PC-9 (cell line): Measurements from ENCODE around the gene OR2AG1. TPM values are rescaled to one million over a fixed set of nuclear protein-coding genes. Genes with fewer than 3 reads are reported as not detected.

Experiments
- BruUV-seq: library from RNA; stranded (reverse); fragments of 400-500 nt; replicated peaks from 2 replicates; lab custom pipeline; 2021; lab: Mats Ljungman, UMichigan
- CTCF ChIA-PET: fragments of 300-600 bp; sonication (Branson Sonifier 250); formaldehyde crosslinking; loops from one replicate; lab custom pipeline; 2022; ENCODE audit warnings: antibody characterized with exemption; lab: Charles Lee
- POLR2A ChIA-PET: fragments of 300-600 bp; sonication (Branson Sonifier 250); formaldehyde crosslinking; loops from one replicate; lab custom pipeline; 2022; ENCODE audit warnings: antibody characterized with exemption; ENCODE audit not compliant: unreplicated experiment; lab: Charles Lee
- DNase-seq, 2 experiments: peaks; one replicate each; pipeline versions ENCODE4 v3.0.0 to v3.0.0-alpha.2; 2015 to 2022; ENCODE audit warnings: mixed read lengths in 1 of 2
- H2AFZ ChIP-seq: fragments of 200-600 bp; sonication (generic); 2 replicates; pipeline ENCODE4 v1.8.1; 2017; ENCODE audit warnings: antibody characterized with exemption
- H3F3A ChIP-seq: fragments of 200-600 bp; sonication (generic); 2 replicates; pipeline ENCODE4 v1.8.1; 2017; ENCODE audit warnings: antibody characterized with exemption, mild to moderate bottlenecking, low read depth; ENCODE audit not compliant: insufficient read depth
- H3K27ac ChIP-seq: fragments of 200-600 bp; sonication (generic); 2 replicates; pipeline ENCODE4 v1.6.1; 2016; ENCODE audit warnings: mixed run types
- H3K27me3 ChIP-seq: fragments of 200-600 bp; sonication (generic); 2 replicates; pipeline ENCODE4 v1.6.1; 2016; ENCODE audit warnings: low read depth, mixed run types; ENCODE audit not compliant: insufficient read depth
- H3K36me3 ChIP-seq: fragments of 200-600 bp; sonication (generic); 2 replicates; pipeline ENCODE4 v1.6.1; 2016; ENCODE audit warnings: low read depth, mixed run types
- H3K4me1 ChIP-seq: fragments of 200-600 bp; sonication (generic); replicated peaks from 2 replicates; pipeline ENCODE4 v1.6.1; 2016; ENCODE audit warnings: mixed run types; ENCODE audit not compliant: insufficient read depth
- H3K4me2 ChIP-seq: fragments of 200-600 bp; sonication (generic); 2 replicates; pipeline ENCODE4 v1.6.1; 2017; ENCODE audit warnings: mixed run types
- H3K4me3 ChIP-seq: fragments of 200-600 bp; sonication (generic); 2 replicates; pipeline ENCODE4 v1.6.1; 2016; ENCODE audit warnings: mixed run types
- H3K79me2 ChIP-seq: fragments of 200-600 bp; sonication (generic); 2 replicates; pipeline ENCODE4 v1.6.1; 2017; ENCODE audit warnings: low read depth, mixed run types
- H3K9me2 ChIP-seq: fragments of 200-600 bp; sonication (generic); 2 replicates; pipeline ENCODE4 v1.8.1; 2017; ENCODE audit warnings: mild to moderate bottlenecking; ENCODE audit not compliant: insufficient read depth
- H3K9me3 ChIP-seq: fragments of 200-600 bp; sonication (generic); 2 replicates; pipeline ENCODE4 v1.8.1; 2016; ENCODE audit warnings: low read depth; ENCODE audit not compliant: insufficient read depth
- H4K20me1 ChIP-seq: fragments of 200-600 bp; sonication (generic); 2 replicates; pipeline ENCODE4 v1.8.1; 2017; ENCODE audit not compliant: insufficient read depth
- EZH2 ChIP-seq: fragments of 200-600 bp; sonication (generic); IDR thresholded peaks from 2 replicates; pipeline ENCODE4 v1.8.0; 2017; ENCODE audit warnings: antibody characterized with exemption, low read depth
- intact Hi-C: fragments of 100-400 bp; cut with micrococcal nuclease; formaldehyde crosslinking; loops from one replicate; pipeline ENCODE4 v1.10.0; 2022; ENCODE audit not compliant: unreplicated experiment
- total RNA-seq: library from RNA; stranded (reverse); gene quantifications from 2 replicates; pipeline ENCODE4 v1.2.3, GENCODE V29; 2021
- TF ChIP-seq, protein P1 (sequence below): fragments of 200-600 bp; sonication (generic); conservative IDR thresholded peaks from 2 replicates; pipeline ENCODE4 v1.6.1; 2017; ENCODE audit warnings: mixed run types, antibody characterized with exemption, mild to moderate bottlenecking, moderate library complexity

Gene OR2AG1
- total RNA-seq, 1 experiment from 2014 or later = not detected

GRCh38 chr11:6771926-6772893, 10.6 kb upstream of the OR2AG1 start, which contains the start of gene OR2AG2:
OR2AG2 (minus strand) TSS chr11:6771976; CDS start chr11:6768957, 3,019 bp downstream.
- H4K20me1 ChIP-seq = no peaks in the 10 kb centered on the region
- H3K36me3 ChIP-seq = no peaks in the 10 kb centered on the region
- no peak for DNase-seq
- no peaks in the 10 kb centered on the region for H3K9me3 ChIP-seq
- no peak within 1 kb of the TSS for H2AFZ ChIP-seq
- H3K79me2 ChIP-seq = no peaks in the 10 kb centered on the region
- intact Hi-C loops = no loop called here
- no peaks in the 10 kb centered on the region for H3K4me1 ChIP-seq
- no peaks in the 10 kb centered on the region for H3K9me2 ChIP-seq
- POLR2A ChIA-PET = no interaction called here
- no peaks in the 10 kb centered on the region for H3K27me3 ChIP-seq
- H3K27ac ChIP-seq = no peak within 1 kb of the TSS
- no peak for TF ChIP-seq EZH2
- TF ChIP-seq, protein P1, sequence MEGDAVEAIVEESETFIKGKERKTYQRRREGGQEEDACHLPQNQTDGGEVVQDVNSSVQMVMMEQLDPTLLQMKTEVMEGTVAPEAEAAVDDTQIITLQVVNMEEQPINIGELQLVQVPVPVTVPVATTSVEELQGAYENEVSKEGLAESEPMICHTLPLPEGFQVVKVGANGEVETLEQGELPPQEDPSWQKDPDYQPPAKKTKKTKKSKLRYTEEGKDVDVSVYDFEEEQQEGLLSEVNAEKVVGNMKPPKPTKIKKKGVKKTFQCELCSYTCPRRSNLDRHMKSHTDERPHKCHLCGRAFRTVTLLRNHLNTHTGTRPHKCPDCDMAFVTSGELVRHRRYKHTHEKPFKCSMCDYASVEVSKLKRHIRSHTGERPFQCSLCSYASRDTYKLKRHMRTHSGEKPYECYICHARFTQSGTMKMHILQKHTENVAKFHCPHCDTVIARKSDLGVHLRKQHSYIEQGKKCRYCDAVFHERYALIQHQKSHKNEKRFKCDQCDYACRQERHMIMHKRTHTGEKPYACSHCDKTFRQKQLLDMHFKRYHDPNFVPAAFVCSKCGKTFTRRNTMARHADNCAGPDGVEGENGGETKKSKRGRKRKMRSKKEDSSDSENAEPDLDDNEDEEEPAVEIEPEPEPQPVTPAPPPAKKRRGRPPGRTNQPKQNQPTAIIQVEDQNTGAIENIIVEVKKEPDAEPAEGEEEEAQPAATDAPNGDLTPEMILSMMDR = no peak
- BruUV-seq = no TSS peak
- no peak within 1 kb of the TSS for H3K4me3 ChIP-seq
- no peaks in the 10 kb centered on the region for H3F3A ChIP-seq
- H3K4me2 ChIP-seq = no peak within 1 kb of the TSS
- CTCF ChIA-PET = no interaction called here

- no peaks in the 10 kb centered on the region for H3K9me3 ChIP-seq
- intact Hi-C loops = no loop called here
- H3K9me2 ChIP-seq = no peaks in the 10 kb centered on the region
- no peak overlapping the region for H3K4me3 ChIP-seq
- TF ChIP-seq EZH2 = no peak
- TF ChIP-seq, protein P1 = no peak
- no peaks in the 10 kb centered on the region for H4K20me1 ChIP-seq
- no peaks in the 10 kb centered on the region for H3K27me3 ChIP-seq
- no peak overlapping the region for H3K27ac ChIP-seq
- no peaks in the 10 kb centered on the region for H3F3A ChIP-seq
- ChIA-PET POLR2A (no interaction called here), CTCF (no interaction called here)
- BruUV-seq = no TSS peak
- H3K4me1 ChIP-seq = no peaks in the 10 kb centered on the region
- DNase-seq = no peak
- H3K4me2 ChIP-seq = no peak overlapping the region
- H2AFZ ChIP-seq = no peak overlapping the region
- H3K79me2 ChIP-seq = no peaks in the 10 kb centered on the region
- no peaks in the 10 kb centered on the region for H3K36me3 ChIP-seq
These were observed 4.3 kb upstream of the OR2AG1 start for GRCh38 chr11:6778518-6778917.

DNA sequence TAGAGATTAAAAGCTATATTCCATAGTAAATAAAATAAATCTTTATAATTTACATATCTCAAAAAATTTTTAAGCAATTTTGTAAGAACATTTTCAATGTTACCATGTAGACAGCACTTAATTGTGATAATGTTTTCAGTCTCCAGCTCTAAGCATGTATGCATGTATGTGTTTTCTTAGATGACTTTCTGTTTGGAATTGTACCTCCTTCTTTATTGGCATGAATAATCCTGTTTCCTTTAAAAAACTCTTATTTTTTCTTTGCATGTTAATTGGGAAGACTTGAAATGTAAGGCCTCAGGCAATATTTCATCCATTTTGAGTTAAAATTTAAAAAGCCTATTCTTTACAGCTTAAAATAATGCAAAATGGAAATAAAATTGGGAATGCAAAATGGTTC, 2.0 kb upstream of the OR2AG1 start:
- CTCF ChIA-PET = no interaction called here
- no peak overlapping the region for H3K4me2 ChIP-seq
- H3K9me3 ChIP-seq = no peaks in the 10 kb centered on the region
- H3K27me3 ChIP-seq = no peaks in the 10 kb centered on the region
- no peak for TF ChIP-seq EZH2
- TF ChIP-seq, protein P1 = no peak
- no peak overlapping the region for H3K4me3 ChIP-seq
- no peak for DNase-seq
- H3K4me1 ChIP-seq = no peaks in the 10 kb centered on the region
- H3K79me2 ChIP-seq = no peaks in the 10 kb centered on the region
- no peak overlapping the region for H3K27ac ChIP-seq
- POLR2A ChIA-PET = interaction anchor here (0.6 kb wide), 1 partner anchor 238 kb away, joined by 8 read pairs; no protein-coding TSS in a partner anchor
- no peaks in the 10 kb centered on the region for H4K20me1 ChIP-seq
- H2AFZ ChIP-seq = no peak overlapping the region
- BruUV-seq = no TSS peak
- no peaks in the 10 kb centered on the region for H3K36me3 ChIP-seq
- H3F3A ChIP-seq = no peaks in the 10 kb centered on the region
- intact Hi-C loops = no loop called here
- H3K9me2 ChIP-seq = no peaks in the 10 kb centered on the region
